Hematopoietic multipotent progenitor cell treated with erythropoietin and hydrocortisone succinate and interleukin-3 and kit ligand, for 17 days (in vitro differentiated cells): ENCODE data around the gene PALLD.

Experiments
- DNase-seq: peaks from one replicate; pipeline ENCODE4 v3.0.0-alpha.2; 2015; ENCODE audit warnings: low spot score

The PALLD gene

GRCh38 chr4:168527560-168527959 lies 30.7 kb downstream of the PALLD start:
- DNase-seq: no peak

DNA sequence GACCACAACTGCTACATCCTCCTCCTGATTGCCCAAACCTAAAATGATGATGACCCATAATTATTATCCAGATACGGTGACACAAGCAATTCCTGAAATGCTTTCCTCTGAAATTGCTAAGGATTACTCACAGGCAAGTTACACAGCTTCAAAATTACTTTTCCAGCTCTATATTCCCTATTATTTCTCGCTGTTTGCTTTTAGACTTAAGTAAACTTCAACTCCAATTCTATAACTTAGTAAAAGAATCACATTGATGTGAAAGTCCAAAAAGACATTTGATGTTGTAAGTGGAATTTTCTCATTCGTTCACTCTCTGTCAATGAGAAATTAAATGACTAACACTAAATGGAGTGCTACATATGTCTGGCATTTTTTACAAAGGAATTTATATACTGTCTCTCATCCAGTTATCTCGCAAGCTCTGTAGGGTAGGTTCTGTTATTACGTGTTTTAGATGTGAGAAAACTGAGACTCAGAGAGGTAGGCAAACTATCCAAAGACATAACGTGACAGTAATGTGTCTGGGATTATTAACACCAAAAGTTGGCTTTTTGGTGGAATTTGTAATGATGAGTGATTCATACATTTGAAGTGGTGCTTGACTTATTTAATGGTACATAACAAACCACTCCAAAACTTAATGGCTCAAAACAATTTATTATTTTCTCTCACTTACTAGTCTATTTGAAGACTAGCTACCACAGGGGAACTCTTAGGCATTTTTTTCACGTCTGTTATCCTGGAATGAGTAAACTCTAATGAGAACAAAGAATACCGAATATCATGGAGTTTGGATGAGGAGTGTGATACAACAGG lies 31.5 kb downstream of the PALLD start:
- no peak for DNase-seq

GRCh38 chr4:168529257-168529656 lies 32.4 kb downstream of the PALLD start:
- no peak for DNase-seq

DNA sequence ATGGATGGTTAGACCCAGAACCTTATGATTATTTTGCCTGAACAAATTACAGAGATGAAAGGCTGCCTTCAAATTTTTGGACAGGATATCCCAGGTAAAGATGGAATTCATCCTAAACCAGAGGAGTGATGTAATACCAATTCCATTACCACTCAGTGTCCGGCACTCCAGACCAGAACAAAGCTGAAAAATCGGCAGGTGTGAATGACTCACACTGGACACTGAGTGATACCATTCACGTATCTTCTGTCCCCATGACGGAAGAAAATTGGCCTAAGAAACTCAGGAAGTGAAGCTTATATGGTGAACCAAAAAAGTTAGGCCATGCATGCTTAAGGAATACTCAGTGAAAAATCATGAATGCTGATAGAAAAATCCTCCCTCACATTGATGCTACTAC lies 34.5 kb downstream of the PALLD start:
- DNase-seq: no peak

DNA sequence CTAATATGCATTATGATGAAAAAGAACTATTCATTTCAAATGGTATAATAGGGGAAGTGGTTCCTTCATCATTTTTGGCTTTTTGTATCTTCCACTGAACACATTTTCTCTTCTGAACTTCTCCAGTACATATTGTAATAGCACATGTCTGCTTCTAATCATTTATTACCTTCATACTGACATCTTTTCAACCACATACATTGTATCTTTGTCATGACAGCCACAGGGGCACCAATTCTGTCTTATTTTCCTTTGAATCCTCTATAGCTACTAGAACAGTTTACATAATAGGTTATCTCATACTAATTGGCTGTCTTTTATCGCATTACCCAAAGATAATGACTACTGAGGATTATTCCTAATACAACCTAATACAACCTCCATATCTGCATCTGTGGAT lies 37.7 kb downstream of the PALLD start:
- no peak for DNase-seq

DNA sequence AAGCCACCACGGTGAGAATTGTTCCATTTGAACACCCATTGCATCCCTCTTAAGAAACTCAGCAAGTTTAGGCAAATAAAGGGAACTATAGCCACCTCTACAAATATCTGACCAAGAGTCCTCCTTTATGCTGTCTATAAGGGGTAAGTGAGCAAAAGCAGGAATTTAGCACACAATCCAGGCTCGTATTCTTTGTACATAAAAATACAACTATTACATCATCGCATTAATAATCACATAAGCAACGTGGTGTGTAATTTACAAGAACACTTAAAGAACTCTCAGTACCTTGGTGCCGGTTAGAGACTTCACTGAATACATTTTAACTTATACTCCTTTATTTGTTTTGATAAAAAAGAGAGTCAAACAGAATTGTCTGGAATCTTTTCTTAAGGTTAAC lies 38.8 kb downstream of the PALLD start:
- no peak for DNase-seq

DNA sequence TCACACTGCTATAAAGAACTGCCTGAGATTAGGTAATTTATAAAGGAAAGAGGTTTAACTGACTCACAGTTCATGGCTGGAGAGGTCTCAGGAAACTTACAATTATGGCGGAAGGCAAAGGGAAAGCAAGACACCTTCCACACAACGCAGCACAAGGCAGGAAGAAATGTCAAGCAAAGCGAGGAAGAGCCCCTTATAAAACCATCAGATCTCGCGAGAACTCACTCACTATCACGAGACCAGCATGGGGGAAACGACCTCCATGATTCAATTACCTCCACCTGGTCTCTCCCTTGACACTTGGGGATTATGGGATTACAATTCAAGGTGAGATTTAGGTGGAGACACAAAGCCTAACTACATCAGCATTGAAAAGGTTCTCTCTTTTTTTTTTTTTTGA lies 39.6 kb downstream of the PALLD start:
- no peak for DNase-seq

DNA sequence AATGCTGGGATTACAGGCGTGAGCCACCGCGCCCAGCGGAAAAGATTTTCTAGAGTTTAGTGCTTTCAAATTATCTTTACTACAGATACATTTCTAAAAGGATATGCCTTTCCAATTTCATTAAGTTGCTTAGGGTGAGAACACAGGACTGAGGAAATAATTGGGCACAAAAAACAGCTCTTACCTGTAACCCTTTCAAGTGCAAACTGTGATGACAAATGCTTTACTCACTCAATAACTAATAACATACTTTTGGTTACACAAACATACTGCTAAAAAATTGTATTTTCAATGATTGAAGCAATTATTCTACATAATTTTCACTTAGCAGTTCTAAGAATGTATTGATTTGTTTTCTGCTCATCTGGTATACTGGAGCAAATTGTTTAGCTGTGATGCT lies 40.2 kb downstream of the PALLD start:
- DNase-seq: no peak

DNA sequence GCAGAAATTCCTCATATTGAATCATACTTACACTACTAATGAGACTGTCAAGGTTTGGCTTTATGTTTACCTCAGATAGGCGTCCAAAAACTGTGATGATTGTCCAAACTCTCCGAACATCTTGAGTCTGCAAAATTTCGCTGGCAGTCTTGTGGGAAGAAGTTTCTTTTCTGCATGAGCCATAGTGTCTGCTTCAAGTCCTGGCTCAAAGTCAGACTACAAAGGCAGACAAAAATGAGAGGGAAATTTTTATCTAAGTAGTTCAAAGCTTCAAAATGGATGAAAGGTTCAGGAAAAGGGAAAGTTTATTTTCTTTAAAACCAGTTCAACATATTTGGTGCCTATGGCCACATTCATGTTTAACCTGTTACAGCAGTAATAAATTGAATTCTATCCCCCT lies 40.7 kb downstream of the PALLD start:
- DNase-seq: no peak

DNA sequence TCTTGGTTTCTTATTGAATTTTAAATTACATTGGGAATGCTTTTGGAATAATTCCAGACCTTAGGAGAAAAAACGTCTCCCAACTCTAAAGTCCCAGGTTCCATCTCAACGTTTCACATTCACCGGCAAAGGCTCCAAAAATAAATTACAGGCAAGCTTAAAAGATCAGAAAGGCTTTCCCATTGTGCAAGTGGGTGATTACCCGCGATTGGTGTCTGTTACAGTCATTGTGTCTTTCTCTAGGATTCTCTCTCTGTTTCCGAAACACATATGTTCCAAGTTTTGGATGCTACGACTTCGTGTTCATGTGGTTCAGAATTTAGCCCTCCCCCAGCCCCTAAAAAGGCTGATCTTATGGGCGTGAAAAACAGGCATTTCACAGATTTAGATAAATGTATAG lies 41.8 kb downstream of the PALLD start:
- no peak for DNase-seq

GRCh38 chr4:168540086-168540485 lies 43.2 kb downstream of the PALLD start:
- DNase-seq: no peak

DNA sequence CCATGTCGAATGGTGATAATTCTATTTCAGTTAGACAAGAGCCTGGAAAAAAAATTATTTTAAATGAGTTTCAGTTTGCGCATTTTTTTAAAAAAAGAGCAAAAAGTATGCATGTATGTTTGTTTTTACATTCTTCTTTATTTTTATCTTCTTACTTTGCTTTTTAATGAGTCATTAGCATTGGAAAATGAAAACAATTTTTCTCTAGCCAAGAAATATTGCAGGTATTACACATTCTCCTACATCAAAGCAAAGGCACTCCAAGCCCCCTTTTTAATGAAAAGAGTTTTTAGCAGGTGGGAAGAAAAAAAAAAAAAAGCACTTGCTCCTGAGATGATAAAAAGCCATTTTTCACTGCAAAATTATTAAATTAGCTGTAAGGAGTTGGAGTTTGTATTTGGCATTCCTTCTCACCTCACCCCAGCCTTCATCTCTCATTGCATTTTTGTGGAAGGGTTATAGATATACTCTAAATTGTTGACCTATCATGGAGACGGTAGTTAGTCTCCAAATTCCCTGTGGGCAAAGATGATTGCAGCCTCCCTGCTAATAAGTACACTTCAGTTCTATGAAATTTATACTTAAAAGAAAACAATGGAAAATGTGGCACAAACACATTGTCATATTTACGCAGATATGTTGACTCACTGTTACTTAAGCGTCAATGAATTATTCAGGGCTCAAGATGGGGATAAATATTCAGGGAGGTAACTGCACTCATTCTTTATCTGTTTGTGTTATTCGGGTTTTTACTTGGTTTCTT lies 43.8 kb downstream of the PALLD start:
- no peak for DNase-seq

DNA sequence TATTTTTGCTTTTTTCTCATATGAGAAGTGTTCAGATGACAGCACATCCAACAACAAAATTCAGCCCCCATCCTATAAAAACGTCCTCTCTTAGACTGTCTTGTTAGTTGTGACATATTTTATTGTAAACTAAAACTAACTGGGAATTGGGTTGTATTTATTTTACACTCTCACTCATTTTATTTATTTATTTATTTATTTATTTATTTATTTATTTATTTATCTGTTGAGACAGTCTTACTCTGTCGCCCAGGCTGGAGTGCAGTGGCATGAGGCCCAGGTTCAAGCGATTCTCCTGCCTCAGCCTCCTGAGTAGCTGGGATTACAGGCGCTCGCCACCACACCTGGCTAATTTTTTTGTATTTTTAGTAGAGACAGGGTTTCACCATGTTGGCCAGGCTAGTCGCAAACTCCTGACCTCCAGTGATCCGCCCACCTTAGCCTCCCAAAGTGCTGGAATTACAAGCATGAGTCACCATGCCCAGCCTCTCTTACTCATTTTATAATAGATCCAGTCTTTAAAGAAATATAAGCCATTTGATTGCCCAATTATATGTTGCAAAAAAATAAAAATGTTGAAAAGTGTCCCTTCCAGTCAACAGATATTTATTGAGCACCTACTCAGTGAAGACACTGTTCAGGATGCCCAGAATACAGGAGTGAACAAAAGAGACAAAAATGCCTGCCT lies 44.6 kb downstream of the PALLD start:
- no peak for DNase-seq

DNA sequence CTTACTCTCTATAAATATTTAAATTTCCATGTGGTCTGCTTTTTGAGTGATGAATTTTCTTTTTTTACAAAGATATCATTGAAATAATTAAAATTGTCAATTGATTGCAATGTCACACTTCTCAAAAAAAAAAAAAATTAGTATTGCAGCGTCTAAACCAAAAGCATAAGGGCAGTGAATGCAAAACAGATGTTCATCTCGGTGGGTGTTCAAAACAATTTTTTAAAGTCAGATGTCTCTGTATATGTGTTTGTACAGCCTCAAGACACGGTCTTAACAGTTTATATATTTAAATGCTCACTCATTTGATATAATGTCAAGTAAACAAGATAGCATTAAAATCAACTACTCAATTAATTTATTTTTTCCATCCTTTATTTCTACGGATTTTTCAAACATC lies 52.3 kb downstream of the PALLD start:
- no peak for DNase-seq

DNA sequence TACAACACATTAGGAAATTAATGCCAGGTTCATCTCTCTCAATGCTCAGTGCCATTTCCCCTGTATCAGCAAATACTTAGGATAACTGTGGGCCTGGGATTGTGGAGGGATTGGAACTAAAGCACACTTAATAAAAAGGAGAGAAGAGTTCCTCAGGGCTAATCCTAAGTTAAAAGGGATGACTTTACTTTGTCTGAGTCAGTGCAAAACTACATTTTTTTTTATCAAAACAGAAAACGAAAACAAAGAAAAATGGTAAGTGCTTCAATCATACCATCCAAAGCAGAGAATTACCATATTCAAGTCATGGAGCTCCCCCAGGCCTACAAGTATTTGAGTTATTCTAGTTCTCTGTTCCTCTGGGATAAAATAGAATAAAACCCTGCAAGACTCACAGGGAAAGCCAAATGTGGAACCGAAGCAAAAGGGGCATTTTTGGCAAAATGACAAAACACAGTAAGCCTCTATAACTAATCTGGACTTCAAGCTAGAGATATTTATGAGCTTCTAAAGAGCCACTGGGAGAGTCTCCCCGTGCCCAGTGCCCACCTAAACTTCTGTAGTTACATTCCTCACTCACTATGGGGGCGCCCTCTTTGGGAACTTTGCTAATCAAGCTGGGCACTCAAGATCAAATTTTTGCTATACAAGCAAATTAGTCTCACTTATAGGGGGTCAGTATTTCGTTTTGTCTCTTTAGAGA lies 53.4 kb downstream of the PALLD start:
- no peak for DNase-seq

DNA sequence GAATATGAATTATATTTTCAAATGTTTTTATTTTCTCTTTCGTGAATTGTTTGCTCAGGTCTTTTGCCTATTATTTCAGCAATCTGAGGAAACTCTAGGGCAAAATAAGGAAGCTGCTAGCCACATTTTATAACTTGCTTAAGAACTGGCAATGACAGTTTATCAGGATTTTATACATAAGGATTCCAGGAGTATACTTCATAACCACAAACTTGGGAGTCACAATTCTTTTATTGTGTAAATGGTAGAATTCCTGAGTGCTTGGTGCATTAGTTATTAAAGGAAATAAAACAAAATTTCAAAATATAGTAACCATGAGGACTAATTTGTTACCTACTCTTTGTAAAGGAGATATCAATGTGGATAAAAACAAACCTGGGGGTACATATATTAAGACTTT lies 54.4 kb downstream of the PALLD start:
- no peak for DNase-seq

- no peak for DNase-seq
These were observed 55.3 kb downstream of the PALLD start for GRCh38 chr4:168551945-168552695.

- no peak for DNase-seq
These were observed 57.0 kb downstream of the PALLD start for GRCh38 chr4:168553714-168554370.

DNA sequence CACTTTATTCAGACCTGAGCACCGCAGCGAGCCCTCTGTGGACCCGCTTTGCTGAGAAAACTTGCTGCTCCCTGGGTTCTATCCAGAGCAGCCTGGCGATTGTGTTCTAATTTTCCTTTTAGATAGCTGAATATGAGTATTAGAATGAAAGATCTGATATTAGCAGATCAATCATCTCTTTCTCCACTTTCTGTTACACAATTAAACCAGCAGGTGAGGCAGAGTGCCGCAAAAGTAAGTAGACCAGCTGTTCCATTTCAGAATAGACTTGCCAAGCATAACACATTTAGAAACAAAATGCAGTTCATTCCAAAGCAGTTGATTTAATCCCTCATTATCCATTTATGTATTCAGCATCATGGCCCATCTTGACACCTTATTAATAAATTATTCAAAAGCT lies 58.6 kb downstream of the PALLD start:
- no peak for DNase-seq

DNA sequence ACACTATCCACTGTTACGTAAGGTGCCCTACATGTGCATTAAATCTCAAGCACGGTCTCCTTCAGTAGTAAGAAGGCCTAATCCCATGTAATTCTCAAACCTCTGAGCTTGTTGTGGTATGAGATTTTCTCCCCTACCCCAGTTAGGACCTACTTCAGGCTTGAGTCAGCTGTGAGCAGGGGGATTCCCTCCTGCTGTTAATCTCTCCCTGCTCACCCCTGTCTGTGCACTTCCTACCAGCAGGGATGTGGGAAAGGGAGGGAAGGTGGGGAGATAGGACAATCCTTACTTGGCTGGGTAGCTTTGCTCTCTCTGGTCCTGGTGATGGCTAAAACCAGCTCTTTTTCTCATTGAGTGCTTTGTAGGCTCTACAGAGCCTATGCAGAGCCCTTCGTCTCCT lies 60.8 kb downstream of the PALLD start:
- no peak for DNase-seq

GRCh38 chr4:168558599-168558998 lies 61.7 kb downstream of the PALLD start:
- no peak for DNase-seq
